GM21717 (cell line): ENCODE data around the gene HLA-F.
A peak's percentile ranks its signal among the peaks of the same experiment; 100 is the strongest.

Experiments used
- ATAC-seq: cut with Tn5 transposase; IDR thresholded peaks from one replicate; pipeline ENCODE4 v1.9.1; 2021; ENCODE audit warnings: mild to moderate bottlenecking, moderate library complexity; ENCODE audit not compliant: unreplicated experiment

HLA-F gene

DNA sequence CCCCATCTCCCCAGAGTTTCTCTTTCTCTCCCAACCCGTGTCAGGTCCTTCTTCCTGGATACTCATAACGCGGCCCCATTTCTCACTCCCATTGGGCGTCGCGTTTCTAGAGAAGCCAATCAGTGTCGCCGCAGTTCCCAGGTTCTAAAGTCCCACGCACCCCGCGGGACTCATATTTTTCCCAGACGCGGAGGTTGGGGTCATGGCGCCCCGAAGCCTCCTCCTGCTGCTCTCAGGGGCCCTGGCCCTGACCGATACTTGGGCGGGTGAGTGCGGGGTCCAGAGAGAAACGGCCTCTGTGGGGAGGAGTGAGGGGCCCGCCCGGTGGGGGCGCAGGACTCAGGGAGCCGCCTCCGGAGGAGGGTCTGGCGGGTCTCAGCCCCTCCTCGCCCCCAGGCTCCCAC lies at the start of gene HLA-F:
TSS of gene HLA-F (plus strand) at position 173 of the 404 bp plus-strand sequence. CDS start at position 203, 30 bp downstream.
- ATAC-seq = peak; percentile 93

DNA sequence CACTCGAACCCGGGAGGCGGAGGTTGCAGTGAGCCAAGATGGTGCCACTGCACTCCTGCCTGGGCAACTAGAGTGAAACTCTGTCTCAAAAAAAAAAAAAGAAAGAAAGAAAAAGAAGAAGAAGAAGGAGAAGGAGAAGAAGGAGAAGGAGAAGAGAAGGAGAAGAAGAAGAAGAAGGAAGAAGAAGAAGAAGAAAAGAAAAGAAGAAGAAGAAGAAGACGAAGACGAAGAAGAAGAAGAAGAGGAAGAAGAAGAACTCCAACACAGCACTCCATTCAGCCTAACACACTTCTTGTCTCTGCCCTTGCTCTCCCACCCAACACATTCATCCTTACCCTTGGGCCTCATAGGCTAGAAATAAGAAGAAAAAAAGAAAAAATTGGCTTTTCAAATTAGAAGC lies 49.2 kb upstream of the HLA-F start:
- no peak for ATAC-seq

DNA sequence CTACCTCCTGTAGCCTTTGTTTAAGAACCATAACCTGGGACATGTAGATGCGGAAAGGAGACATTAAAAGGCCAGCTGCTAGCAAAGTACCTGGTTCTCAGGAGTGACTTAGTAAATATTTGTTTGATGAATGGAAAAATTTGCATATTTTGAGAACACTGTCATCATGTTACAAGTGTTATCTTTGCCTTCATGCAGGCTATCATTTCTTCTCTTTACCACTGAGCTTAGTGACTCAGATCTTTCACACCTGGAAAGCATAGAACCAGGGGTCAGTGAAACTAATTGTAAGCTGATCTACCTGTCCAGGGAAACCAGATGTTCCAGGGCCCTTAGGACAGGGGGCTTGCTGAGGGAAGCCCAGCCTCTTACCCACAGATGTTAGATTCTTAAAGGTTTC lies 47.7 kb upstream of the HLA-F start:
- ATAC-seq = no peak

DNA sequence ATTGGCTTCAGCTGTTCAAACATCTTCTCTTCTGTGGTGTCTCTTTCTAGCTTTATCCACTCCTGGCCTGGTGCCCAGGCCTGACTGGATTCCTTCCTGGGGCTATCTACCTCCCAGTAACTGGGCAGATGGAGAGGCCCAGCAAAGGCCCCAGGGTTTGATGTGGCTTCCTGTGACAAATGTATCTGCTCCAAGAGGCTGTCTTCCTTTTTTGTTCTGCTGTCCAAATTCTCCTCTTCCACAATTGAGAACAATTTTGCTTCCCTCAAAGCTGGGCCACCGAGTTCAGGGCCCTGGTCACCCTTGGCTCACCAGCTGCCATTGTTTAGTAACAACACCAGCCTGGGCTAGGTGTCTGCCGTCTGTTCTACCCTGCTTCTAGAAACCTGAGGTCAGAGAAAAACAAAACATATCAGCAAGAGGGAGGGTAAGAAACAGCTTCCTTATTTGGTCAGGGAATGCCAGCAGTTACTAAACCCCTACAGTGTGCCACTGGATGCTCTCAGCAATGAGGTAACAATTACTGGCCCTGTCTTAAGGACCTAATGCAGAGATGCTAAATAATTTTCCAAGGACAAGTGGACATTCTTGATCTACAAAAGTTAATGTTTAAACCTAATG lies 46.1 kb upstream of the HLA-F start:
- ATAC-seq = no peak

DNA sequence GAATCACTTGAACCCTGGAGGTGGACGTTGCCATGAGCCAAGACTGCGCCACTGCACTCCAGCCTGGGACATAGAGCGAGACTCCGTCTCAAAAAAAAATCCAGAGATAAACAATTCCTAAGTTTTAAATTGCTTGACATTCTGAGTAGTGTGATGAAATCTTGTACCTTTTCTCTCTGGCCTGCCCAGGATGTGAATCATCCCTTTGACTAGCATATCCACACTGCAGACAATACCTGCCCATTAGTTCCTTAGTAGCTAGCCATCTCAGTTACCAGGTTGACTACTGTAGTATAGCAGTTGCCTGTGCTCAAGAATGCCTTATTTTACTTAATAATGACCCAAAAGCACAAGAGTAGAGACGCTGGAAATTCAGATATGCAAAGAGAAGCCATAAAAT lies 45.1 kb upstream of the HLA-F start:
- no peak for ATAC-seq

DNA sequence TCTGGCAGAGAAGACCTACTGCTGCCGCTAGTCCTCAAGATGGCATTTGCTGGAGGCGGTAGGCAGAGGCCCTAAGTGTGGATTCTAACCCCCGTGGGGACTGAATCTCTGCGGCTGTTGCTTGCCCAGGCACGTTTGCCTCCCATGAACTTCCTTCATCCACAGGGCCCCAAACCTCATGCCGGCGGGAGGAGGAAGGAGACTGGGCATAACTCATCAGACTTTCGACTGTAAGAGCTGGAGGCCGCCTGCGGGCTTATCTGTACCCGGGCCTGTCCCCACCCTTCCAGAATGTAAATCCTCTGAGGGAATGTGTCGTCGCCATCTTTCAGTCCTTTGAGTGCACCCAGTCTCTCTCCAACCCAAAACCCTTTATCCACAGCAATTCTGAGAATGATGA lies 43.3 kb upstream of the HLA-F start:
- ATAC-seq = no peak

DNA sequence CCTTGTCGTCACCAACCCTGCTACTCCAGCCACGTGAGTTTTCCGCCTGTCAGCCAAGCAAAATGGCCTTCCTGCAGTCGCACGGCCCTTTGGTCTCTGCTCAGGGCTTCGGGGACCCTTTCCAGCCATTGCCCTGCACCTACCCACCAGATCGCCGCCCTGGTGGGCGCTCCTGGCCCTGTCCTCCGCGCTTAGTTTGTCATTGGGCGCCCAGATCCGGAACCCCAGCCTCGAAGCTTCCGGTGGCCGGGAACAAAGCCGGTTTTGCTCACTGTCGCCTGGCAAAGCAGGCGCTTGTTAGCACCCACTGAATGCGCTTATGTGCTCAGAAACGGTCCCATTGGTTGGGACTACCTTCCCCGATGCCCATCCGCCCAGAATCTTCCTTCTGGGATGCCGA lies 42.8 kb upstream of the HLA-F start:
- ATAC-seq = no peak

DNA sequence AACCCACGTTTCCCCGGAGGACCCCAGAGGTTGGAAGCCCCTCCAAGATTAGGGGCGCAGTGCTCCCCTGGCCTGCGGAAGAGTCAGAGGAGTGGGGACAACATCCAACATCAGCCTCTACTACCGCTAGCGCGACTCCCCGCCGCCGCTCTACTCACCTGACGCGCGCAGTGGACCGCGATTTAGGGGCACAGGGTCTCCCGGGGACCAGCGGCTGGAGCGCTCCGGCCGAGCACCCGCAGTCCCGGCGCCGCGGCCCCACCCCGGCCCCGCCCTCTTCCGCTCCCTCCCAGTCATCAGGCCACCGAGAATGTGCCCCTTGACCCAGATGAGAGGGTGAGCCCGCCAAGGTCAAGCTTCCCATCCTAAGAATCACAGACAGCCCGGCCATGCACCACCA lies 42.3 kb upstream of the HLA-F start, which contains the start of gene ZFP57:
TSS of gene ZFP57 (minus strand) at position 249 of the 400 bp plus-strand sequence. CDS start 4,149 bp downstream, outside the sequence.
- ATAC-seq = no peak

DNA sequence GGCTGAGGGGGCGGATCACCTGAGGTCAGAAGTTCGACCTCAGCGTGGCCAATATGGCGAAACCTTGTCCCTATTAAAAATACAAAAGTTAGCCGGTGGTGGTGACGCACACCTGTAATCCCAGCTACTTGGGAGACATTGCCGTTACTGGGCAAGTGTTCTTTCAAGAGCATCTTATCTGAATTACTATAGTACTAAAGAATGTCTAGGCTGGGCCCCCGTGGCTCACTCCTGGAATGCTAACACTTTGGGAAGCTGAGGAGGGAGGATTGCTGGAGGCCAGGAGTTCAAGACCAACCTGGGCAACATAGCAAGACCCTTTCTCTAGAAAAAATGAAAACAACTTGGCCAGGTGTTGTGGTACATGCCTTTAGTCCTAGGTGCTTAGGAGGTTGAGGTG lies 41.4 kb upstream of the HLA-F start:
- no peak for ATAC-seq

DNA sequence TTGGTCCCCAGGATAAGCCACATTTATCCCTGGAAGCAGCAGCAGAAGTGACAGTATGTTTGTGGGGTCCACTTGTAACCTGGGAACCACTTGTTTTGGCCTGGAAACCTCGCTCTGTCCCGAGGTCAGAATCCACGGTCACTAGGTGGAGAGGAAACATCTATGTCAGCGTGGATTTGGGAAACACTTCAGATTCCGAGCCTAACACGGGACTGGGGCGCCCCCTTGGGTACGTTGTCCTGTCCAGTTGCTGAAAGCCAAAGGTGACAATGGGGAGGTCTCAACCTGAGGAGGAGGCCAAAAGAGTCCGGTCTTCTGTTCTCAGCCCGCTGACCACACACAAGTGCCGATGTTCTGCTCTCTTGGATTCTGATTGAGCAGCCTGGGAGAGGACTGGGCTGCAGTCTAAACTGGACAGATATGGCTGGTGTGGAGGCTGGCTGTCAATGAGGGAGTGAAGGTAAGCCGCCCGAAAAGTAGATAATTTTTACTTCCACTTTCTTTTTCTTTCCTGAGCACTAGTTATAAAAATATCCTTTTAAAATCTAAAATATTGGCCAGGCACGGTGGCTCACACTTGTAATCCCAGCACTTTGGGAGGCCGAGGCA lies 37.4 kb upstream of the HLA-F start:
- no peak for ATAC-seq

DNA sequence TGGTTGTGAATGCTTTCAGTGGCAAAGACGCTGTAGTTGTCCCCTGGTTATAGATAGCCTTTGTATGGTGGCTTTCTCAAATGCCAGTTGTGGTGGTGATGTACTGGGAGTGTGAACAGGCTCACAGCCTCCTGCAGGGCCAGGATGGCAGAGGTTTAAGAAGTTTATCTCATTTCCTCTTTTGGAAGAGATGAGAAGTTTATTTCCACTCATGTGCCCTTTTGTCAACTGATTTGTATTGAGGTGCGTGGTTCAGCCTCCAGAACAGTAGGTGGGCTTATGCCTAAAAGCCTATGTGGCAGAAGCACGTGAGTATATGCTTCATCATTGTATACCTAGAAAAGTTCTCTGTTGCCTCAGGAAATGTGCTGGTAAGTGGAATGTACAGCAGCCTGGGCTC lies 28.6 kb upstream of the HLA-F start:
- no peak for ATAC-seq

DNA sequence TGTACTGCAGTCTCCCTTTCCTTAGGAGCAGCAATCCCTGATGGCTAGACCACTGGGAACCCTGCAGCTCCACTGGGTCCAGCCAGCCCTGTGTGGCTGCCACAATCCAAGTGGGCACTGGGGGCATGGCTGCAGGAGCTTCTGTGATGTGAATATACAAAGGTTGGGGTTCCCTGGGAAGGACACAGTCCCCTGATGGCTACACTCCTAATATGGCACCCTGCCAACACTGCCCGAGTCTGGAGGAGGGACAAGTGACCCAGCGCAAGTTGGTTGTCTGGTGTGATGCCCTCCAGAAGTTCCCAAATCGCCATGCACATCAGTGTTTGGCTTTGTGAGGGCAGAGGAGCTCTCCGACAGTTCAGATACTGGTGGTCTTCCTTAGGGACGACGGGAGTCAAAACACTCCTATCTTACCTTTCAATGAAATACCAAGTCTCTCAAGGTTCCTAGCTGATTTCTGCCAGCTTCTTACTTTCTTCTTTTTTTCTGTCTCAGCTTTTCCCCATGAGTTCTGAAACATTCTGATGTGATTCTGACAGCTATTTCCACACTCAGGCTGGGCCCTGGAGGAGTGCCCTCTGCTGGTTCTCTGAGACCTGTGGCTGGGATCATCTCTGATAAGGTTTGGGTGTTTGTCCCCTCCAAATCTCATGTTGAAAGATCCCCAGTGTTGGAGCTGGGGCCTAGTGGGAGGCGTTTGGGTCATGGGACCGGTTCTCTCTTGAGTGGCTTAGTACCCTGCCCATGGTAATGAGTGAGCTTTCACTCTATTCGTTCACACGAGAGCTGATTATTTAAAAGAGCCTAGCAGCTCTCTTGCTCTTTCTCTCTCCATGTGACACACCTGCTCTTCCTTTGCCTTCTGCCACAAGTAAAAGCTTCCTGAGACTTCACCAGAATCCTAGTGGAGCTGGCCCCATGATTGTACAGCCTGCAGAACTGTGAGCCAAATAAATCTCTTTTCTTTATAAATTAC lies 26.8 kb upstream of the HLA-F start:
- ATAC-seq = no peak

DNA sequence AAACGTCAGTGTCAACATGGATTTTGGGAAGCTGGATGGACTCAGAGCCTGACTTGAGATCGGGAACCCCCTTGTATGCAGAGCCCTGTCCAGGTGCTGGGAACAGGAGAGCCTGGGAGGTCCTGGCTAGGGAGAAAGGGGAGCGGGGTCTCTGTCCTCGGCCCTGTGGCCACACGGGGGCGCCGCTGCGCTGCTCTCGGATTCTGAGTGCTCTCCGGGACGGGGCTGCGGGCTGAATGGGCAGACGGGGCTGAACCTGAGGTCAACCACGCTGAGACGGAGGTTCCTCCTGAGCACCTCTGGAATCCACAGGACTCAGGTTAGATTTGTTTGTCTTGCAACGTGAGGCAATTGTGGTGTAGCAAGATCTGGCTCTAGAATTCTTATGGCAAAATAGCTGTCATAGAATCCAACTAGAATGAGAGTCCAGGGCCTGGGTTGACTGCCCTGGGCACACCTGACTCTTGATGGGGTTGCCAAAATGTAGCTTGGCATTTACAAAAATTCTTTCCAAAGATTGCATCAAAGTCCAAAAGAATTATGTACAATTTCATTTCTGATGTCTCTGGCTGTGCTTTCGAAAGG lies 20.6 kb upstream of the HLA-F start:
- ATAC-seq = no peak

DNA sequence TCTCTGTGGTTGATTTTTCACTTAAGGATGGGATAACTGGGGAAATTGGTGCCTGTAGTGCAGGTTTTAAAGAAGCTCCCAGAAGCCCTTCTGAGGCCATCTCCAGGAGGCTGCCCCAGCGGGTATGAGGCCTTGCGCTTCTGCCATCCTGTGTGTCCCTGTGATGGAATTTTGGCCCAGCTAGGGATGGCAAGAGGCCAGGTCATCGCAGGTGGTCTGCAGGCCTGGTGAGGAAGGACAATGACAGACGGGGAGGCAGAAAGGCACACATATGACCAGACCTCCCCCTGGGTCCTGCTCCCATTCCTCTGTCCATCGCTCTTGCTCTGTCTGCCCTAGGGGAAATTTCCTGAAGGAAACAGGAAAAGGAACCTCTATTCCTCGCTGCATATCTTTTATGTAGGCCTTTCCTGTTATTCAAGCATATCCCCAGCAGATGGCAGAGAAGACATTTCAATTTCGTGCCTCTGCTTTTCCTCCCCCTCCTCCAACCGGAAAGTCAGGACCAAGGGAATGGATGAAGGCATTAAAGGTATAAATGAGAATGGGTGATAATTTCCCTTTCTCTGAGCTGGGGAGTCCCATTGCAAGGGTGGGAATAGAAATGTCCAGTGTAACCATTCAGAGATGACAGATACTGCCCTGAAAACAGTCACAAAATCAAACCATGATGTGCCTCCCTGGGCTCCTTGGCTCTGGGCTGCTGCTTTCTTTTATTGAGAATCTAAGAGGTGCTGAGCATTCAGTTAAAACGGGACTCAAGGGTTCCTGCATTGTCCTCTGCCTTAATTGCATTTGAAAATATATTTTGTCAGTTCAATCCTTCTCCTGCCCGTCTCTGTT lies 17.6 kb upstream of the HLA-F start:
- no peak for ATAC-seq

DNA sequence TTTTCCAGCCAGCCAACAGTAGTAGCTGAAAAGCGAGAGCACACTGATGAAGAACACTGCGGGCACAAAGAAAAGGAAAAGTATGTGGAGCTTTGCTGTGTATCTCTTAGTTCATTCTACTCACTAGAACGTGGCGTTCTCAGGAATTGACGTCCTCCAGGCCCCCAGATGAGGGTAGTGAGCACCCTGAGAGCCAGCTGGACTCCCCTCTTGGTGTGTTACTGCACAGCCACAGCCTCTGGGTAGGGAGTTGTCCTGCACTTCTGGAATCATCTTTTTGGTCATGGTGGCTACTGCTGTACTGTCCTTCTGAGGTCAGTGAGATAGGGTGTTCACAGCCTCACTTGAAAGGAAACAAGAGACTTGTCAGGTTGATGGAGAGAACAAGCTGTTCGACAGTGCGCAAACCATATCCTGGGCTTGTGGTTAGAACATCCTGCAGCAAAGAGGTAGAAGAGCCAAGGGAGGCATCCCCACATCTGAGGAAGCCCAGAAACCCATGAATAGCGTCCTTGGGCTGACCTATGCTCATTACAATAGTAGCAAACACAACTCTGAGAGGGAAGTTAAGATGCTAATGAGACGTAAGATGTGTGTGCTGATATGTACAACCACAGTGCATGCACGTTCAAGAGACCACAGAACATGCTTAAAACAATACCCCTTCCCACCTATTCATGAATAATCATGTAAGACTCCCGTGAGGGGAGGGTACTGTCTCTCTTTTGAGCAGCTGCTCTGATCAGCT lies 14.6 kb upstream of the HLA-F start:
- ATAC-seq = no peak

DNA sequence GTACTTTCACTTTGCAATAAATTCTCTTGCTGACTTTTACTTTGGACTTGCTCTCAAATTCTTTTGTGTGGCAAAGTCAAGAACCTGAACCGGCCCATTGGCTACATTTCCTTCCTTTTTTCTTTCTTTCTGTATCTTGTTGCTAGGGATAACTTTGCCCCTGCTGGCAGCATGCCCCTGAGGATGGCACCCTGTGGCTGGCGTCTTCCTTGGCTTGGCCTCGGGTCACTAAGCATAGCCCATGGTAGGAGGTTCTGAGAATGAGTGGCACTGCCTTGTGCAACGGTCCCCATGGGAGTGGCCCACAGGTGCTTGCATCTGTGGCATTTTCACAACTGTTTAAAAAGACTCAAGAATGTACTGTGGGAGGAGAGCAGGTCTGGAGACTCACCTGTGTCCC lies 14.0 kb upstream of the HLA-F start:
- no peak for ATAC-seq

DNA sequence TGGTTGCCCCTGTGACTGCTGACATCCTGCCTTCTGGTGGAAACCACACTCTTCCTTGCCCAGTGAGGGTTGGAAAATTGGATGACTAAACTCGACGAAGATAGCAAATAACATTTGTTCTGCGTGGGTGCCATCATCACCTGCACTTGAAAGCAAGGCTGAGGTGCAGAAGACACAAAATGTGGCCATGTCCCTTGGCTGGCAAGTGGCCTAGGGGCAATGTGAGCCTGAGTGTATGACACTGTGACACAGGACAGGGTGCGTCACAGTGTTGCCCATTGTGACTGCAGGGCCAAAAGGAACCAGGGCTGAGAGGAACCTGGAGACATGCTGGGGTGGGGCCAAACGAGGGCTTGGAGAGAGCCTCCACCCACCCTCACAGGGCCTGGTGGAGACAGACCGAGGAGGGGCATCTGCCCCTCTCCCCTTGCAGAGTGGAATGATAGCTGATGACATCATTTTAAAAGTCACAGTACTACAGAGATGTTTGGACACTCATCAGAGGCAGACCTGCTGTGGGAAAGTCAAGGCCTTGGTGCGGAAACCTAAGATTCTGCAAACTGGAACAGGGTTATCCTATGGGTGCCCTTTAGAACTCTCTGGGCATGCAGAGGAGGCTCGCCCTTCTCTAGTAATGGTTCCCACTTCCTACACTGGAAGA lies 12.8 kb upstream of the HLA-F start:
- ATAC-seq = no peak

DNA sequence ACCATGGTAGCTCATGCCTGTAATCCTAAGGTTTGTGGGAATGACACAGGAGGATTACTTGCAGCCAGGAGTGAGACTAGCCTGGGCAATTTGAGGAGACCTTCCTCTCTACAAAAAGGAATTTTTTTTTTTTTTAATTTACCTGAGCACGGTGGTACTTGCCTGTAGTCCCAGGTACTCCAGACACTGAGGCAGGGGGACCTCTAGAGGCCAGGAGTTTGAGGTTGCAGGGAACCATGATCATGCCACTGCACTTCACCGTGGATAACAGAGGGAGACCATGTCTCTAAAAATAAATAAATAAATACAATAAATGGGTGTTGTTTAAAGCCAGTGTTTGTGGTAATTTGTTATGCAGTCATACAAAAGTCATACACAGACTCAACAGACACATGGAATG lies 2.4 kb upstream of the HLA-F start:
- ATAC-seq = no peak
